Right hindlimb (tissue), 1 donor: ENCODE measurements around the gene SH3GL3.

Source experiments
- DNase-seq: peaks from one replicate; pipeline ENCODE4 v3.0.0-alpha.2; 2018

Gene SH3GL3

DNA sequence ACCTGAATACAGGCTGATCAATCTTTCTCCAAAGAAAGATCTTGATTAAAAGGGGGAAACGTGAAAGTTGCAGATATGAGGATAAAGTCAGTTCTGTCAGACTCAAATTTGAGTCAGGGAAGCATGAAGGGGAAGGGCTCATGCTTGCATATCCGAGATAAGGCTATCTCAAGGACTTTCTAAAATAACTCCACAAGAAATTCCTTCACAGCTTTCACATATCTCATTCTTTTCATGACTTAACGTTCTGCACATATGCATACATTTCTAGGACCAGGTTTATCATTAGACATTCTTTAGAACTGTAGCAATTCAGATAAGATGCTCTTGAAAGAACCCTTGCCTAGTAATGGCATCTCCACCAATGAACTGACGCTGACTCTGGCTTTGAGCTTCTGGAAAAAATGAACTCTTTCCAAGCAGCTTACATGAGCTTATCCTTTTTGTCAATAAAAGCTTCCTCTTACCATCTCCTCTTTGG, 15.9 kb downstream of the SH3GL3 start:
- no peak for DNase-seq

DNA sequence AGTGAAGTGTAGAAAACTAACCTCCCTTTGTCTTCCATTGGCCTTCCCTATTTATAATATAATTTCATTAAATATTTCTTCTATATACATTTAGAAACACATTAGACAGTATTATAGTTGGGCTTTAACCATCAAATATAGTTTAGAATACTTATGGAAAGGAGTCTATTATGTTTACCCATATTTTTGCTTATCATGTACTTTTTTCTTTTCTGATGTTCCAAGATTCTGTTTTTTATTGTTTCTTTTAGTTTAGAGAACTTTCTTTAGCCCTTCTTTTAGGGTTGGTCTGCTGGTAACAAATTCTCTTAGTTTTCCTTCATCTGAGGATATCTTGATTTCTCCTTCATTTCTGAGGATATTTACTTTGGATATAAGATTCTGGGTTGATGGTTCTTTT, 23.7 kb downstream of the SH3GL3 start:
- no peak for DNase-seq

DNA sequence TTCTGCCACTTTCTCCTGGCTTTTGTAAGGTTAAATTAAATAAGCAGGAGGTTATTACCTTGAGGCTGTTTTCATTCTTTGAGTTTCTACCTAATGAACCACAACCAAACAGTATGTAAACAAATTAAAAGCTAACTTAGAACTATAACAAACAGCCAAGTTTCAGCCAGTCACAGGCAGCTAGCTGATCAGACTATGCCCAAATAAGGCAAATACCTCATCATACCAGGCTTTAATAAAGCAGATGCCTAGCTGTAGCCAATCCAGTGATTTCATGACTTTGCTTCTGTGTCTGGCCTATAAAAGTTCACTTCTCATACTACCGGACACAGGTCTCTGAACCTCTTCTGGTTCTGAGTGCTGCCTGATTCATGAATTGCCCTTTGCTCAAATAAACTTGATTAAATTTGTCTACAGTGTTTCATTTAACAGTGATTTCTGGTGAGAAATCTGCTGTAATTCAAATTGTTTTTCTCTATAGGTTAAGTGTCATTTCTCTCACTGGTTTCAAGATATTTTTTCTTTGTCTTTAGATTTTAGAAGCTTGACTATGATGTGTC, 24.2 kb downstream of the SH3GL3 start:
- no peak for DNase-seq

DNA sequence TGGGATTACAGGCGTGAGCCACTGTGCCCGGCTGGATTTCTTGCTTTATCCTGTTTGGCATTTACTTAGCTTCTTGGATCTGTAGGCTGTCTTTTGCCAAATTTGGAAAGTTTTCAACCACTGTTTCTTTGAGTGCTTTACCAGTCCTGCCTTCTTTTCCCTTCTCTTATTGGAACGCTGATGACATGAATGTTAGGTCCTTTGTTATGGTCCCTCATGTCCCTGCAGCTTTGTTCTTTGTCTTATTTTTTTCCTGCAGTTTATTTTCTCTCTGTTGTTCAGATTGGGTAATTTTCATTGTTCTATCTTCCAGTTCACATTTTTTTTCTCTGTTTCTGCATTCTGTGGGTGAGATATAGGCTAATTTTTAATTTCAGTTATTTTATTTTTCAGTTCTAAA, 25.0 kb downstream of the SH3GL3 start:
- DNase-seq: no peak

DNA sequence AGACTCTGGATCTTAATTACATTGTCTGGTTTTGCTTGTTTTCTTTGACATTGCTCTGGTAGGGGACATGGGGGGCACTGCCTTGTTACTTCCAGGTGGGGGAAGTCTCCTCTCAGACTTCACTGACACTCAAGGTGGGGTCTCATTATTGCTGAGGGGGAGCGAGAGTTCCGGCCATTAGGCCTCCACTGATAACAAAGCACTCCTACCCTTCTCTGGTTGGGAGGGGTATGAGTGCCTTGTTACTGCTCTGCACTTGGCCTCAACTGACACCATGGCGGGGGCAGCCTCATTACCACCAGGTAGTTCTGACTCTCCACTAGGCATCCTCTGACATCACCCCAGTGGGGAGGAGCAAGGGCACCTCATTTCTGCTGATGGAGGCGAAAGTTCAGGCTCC, 25.7 kb downstream of the SH3GL3 start:
- DNase-seq: no peak

DNA sequence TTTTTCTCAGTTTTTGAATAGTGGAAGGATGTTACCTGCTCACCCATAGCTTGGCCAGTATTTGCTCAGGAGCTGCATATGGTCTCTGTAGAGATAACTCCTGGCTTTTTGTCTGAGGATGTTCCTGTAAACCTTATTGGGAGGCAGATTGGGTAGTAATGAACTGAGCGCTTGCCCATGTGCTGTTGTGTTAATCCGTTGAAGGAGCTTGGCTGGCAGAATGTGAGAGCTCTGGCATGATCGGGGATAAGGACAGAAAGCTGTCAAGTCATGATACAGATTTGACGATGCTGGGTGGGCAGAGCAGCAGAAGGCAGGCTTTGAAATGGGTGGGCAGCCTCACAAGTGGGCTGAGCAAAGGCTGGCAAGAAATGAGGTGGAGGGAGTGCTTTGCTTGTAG, 27.4 kb downstream of the SH3GL3 start:
- no peak for DNase-seq

DNA sequence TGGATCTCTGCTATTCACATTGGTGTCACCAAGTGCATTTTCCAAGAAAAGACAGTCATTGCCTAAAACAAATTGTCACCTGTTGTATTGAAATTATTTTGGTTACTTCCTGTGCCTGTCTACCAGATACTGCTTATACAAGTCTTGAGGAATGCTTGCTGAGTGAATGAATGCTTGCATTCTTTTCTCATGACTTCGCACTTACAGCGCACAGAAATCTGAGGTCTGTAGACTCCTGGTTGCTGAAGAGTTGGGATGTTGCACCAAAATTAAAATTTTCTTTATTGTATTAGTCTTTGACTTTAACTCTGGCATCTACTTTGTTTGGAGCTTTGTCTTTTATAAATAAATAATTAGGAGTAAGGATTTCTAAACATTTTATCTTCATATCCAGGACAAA, 28.4 kb downstream of the SH3GL3 start:
- DNase-seq: no peak

DNA sequence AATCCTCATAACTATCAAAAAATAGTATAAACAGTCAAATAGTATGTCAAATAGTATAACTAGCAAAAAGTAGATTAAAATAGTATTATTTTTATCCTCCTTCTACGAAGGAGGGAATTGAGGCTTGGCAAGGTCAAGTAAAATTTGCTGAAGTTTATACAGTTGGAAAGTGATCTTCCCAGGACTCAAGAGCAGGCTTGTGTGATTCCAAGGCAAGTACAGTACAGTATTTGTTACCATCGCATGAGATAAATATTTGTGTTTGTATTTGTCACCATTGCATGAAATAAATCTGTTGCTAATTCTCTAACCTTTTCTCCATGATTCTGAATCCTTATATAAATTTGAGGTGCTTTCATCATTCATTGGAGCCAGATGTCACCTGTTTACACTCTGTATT, 28.9 kb downstream of the SH3GL3 start:
- DNase-seq: no peak

DNA sequence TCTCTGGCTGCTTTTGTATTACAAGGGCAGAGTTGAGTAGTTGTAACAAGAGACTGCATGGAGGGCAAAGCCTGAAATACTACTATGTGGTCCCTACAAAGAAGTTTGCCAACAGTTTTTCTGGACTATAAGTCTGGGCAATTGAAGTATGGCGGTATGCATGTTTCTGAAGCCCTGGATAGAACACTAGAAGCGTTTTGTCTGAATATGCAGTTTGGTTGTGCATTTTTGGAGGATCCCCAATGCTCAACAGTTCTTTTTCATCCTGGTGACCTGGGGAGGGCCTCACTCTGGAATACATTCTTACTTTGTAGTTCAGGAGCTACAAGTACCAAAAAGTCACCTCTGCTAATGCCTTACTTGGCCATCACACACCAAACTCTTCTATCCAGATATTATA, 29.6 kb downstream of the SH3GL3 start:
- DNase-seq: peak; percentile 25

DNA sequence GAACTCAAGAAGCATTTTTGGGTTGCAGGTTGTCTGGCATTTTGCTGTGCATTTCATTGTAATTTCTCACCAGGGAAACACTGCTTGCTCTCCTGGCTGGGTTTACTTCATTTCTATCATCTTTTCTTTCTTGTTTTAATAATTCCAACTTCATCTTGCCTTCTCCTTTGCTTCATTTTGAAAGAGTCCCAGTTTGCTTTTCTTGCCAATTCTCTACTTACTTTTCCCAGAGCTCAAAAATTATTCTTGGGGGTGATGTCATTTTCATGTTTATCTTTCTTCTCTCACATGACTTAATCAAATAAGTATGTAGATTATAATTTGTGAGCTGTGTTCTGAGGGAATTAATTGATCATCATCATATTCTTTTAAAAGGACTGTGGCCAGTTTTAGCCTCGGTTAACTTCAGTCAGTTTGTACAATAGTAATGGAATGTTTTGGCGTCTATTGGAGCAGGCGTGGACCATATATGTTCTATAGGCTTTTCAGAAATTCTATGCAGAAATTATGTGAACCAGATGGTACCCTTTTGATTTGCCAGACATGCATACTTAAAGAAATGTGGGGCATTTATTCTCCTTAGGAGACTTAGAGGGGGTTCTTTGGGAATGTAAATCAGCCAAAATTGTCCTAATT, 30.1 kb downstream of the SH3GL3 start:
- DNase-seq: no peak

DNA sequence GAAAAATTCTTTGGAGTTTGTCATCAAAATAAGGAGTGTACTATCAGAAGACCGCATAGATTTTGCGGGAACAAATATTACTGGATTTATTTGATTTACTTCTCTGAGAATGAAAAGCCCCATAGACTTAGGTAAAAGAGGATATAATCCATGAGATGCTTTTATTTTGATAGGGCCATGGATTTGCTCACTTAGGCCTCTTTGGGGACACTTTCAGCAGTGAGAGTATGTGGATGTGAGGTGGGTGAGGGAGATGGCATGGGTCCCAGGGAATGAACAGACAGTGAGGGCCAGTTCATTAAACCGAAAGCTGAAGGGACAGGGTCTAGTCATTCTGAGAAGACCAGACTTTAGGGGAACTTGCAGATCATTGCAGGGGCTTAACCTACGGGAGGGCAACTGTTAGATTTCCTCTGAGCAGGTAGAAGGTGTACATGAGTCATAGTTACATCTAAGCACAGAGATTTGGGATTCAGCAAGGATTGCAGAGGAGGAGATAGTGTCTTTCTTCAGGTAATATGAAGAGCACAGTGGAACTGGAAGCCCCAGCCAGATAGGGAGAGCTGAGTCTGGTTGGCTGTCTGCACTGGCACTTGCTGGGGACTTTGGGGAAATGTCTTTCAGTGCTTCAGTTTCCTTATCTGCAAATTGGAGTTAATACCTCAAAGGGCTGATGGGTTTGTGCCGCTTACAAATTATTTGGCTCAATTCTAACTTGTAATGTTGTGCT, 30.8 kb downstream of the SH3GL3 start:
- DNase-seq: no peak

DNA sequence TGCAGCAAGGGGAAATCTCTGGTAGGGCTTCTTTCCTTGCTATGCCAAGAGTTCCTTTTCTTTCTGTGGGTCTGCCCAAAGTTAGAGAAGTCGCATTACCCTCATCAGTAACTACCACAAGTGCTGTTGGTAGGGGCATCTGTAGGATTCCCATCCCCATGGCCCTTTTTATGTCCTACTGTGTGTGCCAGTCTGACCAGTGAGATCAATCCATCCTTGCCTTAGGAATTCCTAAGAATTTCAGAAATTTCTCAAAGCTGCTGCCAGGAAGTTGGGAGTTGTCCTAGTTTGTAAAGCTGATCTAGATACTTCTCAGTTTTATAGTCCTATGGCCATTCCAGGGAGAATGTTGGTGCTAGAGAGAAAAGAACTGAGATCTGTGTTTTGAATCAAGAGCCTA, 36.5 kb downstream of the SH3GL3 start:
- no peak for DNase-seq

DNA sequence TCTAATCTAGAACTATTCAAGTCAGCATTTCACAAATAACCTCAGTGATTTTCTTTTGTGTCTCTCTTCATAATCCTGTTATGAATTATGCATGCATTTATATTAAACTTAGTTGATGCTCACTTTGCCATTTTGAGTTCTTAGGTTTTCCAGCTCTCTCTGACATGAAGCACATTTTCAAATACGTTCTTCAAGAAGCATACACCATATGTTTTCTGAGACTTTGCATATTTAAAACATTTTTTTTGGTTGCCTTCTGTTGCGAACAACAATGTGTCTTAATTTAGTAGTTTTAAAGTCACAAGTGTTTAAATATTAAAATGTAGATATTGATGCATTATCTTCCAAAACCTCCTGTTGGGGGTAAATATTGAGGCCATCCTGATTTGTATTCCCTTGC, 37.5 kb downstream of the SH3GL3 start:
- DNase-seq: no peak

DNA sequence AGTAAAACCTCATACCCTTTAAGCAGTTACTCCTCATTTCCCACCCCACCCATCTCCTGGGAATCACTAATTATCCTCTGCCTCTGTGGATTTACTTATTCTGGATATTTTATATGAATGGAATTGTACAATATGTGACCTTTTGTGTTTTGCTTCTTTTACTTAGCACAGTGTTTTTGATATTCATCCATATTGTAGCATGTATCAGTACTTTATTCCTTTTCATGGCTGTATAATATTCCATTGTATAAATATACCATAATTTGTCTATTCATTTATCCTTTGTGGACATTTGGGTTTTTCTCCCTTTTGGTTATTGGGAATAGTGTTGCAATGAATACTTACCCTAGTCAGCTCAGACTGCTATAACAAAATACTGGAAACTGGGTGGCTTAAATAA, 39.2 kb downstream of the SH3GL3 start:
- DNase-seq: no peak

DNA sequence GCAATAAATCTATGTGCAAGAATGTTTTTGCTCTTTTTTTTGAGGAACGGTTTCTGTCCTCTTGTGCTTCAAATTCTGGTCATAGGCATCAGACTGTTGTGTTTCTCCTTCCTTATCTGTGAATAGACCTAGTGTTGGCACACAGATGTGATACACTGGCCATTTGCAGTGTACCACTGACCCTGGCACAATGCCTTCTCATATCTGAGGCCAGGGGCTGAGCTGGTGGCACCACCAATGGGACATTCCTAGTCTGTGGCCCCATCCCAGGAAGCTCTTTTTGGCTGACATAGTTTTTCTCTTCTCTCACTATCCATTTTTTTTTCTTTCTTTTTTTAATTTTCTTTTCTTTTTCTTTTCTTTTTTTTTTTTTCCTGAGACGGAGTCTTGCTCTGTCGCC, 40.4 kb downstream of the SH3GL3 start:
- no peak for DNase-seq

DNA sequence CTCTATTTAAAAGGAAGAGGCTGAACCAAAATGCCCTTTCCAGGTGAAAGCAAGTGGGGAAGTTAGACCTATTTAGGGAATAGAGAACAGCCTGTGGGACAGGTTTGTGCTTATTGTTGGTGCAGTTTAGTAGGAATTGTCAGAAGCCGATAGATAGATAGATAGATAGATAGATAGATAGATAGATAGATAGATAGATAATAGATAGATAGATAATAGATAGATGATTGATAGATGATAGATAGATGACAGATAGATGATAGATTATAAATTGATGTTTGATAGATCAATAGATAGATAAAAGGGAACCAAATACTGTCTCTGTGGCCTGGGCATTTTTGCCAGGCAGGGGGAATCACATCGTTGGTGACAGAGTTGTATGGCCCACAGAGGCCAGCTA, 42.5 kb downstream of the SH3GL3 start:
- DNase-seq: no peak

DNA sequence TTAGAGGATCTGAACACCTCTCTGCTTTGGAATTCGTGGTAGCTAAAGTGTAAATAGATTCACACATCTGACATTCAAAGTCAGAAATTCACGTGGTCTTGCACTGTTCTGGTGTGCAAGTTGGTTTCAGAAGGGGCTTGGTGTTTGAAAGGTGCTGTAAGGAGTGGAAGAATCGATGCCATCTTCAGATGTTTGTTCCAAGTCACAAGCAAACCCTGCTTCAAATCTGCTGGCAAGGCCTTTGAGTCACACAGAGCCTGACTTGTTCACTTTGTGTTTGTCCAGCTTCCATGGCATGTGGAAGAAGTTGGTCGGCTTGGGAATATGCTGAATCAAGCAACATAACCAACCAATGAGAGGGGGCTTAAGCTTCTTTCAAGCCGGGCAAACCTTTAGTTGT, 44.3 kb downstream of the SH3GL3 start:
- no peak for DNase-seq

DNA sequence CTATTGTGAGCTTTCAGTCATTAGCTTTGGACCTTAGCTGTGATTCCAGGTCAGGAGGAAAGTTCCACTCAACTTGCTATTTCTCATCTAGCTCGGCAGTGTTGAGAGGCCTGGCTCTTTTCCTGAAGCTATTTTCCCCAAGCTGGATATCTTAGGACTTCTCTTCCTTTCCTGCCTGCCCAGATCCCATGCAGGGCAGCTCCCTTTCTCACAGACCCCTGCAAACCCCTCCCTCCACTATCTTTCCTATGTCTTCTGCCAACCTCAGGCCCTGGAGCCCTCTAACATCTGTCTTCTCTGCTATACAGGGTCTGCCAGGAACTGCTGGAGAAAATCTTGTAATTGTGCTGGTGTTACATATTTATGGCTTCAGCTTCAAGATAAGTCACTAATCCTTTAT, 49.6 kb downstream of the SH3GL3 start:
- no peak for DNase-seq

DNA sequence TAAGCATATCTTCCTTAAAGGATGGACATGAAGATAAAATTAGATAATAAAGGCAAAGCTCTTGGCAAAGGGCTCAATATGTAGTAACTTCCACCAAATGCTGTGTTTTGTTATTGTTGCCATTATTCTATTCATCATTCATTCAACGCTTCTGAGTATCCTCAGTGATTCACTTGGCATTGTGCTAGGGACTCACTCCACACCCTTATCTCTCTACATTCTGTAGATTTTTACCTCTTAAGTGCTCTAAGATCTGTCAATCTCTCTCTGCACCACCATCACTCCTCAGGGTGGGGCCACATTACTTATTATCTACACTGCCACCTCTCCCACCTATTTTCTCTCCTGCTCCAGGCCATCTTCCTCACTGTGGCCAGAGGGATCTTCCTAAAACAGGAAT, 51.2 kb downstream of the SH3GL3 start:
- DNase-seq: no peak

DNA sequence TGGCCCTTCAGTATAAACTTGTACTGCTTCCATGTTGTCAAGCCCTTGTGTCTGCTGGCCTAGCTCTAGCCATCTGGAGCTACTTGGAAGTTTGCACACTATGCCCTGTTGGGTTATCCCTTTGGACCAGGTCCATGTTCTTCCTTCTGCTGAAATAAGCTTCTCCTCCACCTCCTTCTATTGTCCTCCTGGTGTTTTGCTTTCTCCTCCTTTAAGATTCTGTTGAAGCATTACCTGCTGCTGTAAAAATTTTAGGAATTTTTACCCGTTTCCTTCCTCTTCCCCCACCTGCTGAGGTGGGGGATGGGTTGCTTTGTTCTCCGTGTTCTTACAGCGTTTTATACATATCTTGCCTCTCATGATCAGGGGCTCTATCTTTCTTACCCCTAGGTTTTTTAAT, 51.7 kb downstream of the SH3GL3 start:
- DNase-seq: no peak

DNA sequence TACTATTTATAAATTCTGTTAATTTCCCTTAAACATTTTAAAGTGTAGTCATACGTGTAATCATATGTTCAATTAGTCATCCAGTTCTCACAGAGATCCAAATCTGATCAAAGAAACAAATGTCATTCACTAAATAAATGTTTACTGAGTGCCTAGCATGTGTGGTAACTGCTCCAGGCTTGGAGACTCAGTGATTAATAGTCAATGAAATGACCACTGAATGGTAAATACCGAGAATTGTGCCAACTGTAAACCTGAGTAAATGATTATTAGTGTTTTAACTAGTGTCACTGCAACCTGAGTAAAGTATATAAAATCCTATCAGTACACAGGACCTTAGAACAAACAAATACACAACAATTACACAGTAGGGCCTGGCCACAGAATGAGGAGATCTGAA, 52.3 kb downstream of the SH3GL3 start:
- DNase-seq: no peak

DNA sequence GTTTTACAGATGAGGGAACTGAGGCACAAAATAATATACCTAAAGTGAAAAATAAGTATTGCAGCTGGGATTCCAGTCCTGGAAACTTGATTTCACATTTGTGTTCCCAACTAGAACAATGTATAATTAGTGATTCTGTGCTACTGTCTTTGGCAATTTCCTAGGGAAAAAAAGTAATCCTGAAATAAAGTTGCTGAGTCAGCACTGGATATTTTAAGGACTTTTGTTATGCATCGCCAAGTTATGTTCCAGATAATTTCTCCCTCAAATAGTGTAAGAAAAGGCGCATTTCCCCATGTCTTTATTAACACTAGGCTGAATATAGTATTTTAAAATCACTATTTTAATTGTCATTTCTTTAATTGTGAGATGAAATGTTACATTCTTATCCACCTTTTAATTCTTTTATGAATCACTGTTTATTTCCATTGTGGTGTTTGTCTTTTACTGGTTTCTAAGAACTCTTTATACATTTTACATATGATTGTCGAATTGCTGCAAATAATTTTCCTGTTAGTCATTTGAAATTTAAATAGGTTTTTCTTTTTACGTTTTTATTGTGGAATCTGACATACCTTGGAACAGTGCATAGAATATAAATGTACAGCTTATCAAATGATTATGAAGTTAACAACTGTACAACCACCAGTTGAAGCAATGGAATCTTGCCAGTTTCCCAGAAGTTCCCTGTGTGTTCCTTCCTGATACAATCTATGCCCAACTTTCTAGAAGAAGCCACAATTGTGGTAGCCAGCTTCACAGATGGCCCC, 56.6 kb downstream of the SH3GL3 start:
- DNase-seq: no peak

DNA sequence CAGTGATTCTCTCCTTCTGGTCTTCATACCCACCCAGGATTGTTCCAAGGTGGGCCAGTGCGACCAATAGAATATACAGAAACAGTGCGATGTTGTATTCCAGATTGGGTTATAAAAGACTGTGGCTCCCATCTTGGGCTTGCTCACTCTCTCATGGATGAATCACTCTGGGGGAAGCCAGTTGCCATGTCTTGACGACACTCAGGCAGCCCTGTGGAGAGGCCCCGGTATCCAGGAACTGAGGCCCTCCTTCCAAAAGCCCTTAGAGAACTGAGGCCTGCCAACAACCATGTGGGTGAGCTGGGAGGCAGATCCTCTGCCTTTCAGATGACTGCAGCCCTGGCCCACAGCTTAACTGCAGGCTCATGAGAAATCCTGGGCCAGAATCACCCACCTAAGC, 57.2 kb downstream of the SH3GL3 start:
- no peak for DNase-seq

DNA sequence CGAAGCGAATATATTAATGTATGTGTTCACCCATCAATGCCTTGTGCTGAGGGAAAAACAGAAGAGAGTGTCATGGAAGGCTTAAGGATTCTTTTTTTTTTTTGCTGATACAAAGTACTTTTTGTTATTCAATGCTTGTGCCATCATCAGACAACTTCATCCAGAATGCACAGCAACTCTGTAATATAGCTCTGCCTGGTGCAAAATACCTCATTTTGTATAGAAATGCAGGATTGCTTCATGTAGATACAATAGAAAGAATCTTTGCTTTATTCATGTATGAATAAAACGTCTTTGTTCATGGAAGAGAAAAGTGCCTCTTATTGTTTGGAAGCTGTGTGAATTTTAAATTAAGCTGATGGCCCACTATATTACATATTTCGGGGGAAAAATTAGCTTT, 62.9 kb downstream of the SH3GL3 start:
- no peak for DNase-seq
